A172 (cell line): ENCODE measurements around the gene SMOC1. TPM values are rescaled to one million over a fixed set of nuclear protein-coding genes. Genes with fewer than 3 reads are reported as not detected.

Experiments used
- DNase-seq: peaks from one replicate; pipeline ENCODE4 v3.0.0-alpha.2; 2015; ENCODE audit warnings: low spot score
- total RNA-seq: library from RNA; depleted of rRNA; stranded (reverse); fragments of >200 nt; shearing (Covaris generic); gene quantifications from 2 replicates; pipeline ENCODE4 v1.2.3, GENCODE V29; 2014

Gene SMOC1
- total RNA-seq, 1 experiment from 2014 or later: not detected

GRCh38 chr14:69941768-69942742, 62.8 kb downstream of the SMOC1 start:
- DNase-seq: no peak

- DNase-seq: no peak
Observed at GRCh38 chr14:69943084-69943780, 64.0 kb downstream of the SMOC1 start.

- no peak for DNase-seq
Observed at GRCh38 chr14:69945347-69945746, 66.1 kb downstream of the SMOC1 start.

GRCh38 chr14:69945912-69946311, 66.7 kb downstream of the SMOC1 start:
- no peak for DNase-seq

- no peak for DNase-seq
Observed at GRCh38 chr14:69948351-69948750, 69.1 kb downstream of the SMOC1 start.

GRCh38 chr14:69951263-69951662, 72.0 kb downstream of the SMOC1 start:
- DNase-seq: no peak

GRCh38 chr14:69951935-69952334, 72.7 kb downstream of the SMOC1 start:
- no peak for DNase-seq

- no peak for DNase-seq
Observed at GRCh38 chr14:69953266-69953915, 74.2 kb downstream of the SMOC1 start.

GRCh38 chr14:69955855-69956845, 76.9 kb downstream of the SMOC1 start:
- no peak for DNase-seq

GRCh38 chr14:69956970-69957369, 77.8 kb downstream of the SMOC1 start:
- no peak for DNase-seq

GRCh38 chr14:69957986-69958385, 78.8 kb downstream of the SMOC1 start:
- no peak for DNase-seq

- DNase-seq: no peak
Observed at GRCh38 chr14:69959136-69959535, 79.9 kb downstream of the SMOC1 start.

- no peak for DNase-seq
Observed at GRCh38 chr14:69960296-69960695, 81.1 kb downstream of the SMOC1 start.

- DNase-seq: no peak
Observed at GRCh38 chr14:69963966-69964365, 84.8 kb downstream of the SMOC1 start.

GRCh38 chr14:69964841-69965240, 85.6 kb downstream of the SMOC1 start:
- DNase-seq: no peak

- no peak for DNase-seq
Observed at GRCh38 chr14:69968132-69968531, 88.9 kb downstream of the SMOC1 start.

GRCh38 chr14:69968681-69969080, 89.5 kb downstream of the SMOC1 start:
- no peak for DNase-seq

- DNase-seq: no peak
Observed at GRCh38 chr14:69972755-69973154, 93.5 kb downstream of the SMOC1 start.

GRCh38 chr14:69973846-69974245, 94.6 kb downstream of the SMOC1 start:
- no peak for DNase-seq

- no peak for DNase-seq
Observed at GRCh38 chr14:69979882-69980281, 100.7 kb downstream of the SMOC1 start.
